LoVo (cell line): ENCODE measurements around the gene RALGAPB.
"Not testable (repeated sequence)": the region's sequence is repeated elsewhere in the genome, so short reads cannot be mapped to it uniquely, and the experiment has no call there.

Experiments
- DNase-seq: peaks from one replicate; pipeline ENCODE4 v3.0.0-alpha.2; 2016; ENCODE audit warnings: low spot score

RALGAPB gene

DNA sequence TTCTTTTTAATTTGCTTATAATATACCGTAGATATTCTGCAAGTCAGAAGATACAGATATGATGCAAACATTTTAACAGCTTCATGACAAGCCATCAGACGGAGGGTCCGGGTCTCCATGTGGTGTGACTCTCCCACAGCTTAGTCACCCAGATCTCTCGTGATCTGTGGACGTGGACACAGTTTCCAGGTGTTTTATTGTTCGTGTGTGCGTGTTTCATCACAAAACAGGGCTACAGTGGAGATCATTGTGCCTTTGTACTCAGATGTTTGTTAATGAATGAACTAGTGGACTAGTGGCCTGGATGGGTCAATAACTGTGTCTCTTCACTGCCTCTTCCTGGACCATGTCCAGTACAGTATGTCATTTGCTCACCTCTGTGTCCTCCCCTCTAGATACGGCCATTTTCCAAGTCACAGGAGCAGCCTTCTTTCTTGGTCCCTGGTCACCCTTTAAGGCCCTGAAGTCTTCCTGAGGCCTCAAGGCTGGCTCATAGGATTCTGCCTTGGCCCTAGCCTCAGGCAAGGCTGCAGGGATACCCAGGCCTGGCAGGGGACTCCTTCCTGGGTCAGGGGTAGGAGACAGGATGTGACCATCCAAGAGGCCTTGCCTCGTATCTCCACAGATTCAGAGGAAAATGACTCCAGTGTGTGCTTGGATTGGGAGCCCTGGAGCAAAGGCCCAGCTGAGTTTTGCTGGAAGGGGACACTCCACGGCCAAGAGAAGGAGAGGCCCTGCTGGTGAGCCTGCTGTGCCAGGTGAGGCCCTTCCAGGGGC, 112.9 kb downstream of the RALGAPB start:
- DNase-seq: no peak

DNA sequence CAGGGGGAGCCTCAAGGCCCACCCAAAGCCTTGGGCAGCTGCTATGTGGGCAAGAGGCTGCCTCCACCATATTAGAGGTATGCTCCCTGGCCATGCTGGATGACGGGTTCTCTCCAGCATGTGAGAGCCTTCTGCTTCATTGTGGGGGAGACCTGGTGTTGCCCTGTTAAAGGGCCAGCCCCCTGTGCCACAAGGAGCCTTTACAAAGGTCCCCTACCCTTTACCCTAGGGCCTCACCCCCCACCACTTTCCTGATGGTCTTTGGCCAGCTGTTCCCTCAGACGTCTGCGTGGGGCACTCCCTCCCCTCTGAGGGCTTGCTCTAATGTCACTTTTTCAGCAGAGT, 113.5 kb downstream of the RALGAPB start:
- DNase-seq: no peak

DNA sequence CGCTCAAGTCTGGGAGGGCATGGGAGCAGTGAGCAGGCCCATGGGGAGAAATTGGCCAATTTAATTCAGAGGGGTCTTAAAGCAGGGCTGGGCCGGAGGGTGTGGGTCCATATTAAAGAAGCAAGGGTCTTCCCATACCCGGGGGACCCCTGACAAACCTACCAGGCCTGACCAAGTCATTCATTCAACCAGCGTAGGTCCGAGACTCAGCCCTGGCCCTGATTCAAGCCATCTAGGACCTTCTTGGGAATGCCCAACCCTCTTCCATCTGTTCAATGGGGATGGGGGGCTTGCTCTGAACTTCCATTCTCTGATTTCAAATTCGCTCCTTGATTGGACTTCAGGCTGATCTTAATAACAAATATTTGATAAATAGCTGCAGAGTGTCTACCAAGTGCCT, 115.7 kb downstream of the RALGAPB start:
- no peak for DNase-seq

DNA sequence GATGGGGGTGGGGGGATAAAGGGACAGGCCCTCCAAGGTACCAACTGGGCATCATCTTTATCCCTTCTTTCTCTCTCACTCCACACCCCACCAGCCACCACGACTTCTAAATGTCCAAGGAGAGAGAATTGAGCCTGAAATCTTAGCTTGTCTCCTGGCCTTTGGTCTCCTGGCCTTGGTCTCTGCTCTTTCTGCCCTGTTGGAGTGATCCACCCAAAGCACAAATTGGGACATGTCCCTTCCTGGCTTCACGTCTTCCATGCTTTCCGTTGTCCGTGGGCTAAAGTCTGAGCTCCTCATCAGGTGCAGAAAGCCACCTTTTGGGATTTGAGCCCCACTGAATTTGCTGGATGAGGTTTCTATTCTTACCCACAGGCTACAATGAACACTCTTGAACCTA, 116.7 kb downstream of the RALGAPB start:
- no peak for DNase-seq

DNA sequence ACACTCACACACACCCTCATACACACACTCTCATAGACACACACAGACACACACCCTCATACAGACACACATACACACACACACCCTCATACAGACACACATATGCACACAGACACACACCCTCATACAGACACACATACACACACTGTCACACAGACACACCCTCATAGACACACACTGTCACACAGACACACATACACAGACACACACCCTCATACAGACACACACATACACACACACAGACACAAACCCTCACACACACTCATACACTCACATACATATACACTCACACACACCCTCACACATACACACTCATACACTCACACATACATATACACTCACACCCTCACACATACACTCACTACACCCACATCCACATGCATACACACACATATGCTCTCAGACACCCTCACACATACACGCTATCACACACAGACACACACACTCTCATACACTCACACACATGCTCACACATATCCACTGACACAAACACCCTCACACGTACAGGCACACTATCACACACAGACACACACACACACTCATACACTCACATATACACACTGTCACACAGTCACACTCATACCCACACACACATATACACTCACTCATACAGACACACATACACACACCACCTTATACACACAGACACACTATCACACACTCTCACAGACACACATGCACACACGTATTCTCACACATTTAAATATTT, 117.5 kb downstream of the RALGAPB start:
- DNase-seq: no peak

DNA sequence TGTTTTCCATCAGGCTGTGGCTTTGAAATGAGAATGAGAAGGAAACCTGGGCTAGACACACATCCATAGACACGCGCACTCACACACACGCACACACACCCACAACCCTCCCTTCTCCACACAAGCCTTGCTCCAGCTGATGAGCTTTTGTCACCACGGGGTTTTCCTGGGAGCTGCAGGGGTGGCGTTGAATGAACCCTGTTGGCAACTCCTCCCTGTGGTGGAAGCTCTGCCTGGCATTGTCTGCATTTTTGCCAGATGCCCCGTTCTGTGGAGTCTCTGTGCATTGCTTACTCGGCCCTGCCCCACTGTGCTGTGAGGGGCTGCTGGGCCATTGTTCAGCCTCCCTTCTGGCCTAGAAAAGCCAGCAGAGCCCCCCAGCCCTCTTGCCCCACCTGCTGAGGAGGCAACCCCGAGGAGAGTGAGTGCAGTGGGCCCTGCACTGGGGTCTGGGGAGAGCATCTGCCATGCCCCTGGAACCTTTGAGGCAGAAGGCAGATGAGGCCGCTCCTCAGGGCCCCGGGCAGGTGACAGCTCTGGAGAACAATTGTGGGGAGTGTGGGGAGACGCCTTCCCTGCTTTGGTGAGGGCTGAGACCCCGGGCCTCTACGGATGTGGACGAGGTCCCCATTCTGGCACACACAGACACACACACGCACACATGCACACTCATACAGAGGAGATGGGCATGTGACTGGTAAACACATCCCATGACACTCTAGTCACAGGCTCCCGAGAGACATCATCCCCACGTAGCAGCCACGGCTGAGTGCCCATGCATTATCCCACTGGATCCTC, 118.2 kb downstream of the RALGAPB start:
- DNase-seq: no peak

DNA sequence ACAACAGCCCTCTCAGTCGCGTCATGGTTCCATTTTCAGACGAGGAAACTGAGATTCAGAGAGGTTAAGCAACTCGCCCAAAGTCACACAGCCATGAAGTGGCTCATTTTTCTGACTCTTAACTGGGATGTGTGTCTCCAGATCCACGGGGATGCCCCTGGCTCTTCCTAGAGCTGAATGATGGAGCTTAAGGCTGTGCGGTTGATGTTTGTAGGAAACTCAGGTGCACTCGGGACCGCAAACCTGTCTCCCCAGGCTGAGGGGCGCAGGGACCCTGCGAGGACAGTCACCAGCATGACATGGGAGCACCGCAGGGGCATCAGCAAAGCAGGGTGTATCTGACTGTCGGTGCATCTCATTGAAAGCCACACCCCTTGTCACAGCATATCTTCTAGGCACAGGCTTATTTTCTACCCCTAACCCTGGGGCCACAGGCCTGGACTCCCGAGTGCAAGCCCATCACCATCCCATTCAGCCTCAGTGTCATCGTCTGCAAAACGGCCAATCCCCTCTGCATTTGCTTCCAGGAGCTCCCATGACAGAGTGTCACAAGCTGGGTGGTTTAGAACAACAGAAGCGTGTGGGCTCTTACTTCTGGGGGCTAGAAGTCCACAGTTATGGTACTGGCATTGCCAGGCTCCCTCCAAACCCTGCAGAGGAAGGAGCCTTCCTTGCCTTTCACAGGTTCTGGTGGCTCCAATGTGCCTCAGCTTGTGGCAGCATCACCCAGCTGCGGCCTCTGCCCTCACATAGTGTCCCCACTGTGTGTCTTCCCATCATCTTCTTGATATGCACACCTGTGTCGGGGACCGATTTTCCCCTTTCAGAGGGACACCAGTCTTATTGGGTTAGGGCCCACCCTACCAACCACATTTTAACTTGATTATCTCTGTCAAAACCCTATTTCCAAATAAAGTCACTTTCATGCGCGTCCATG, 119.1 kb downstream of the RALGAPB start:
- DNase-seq: no peak

DNA sequence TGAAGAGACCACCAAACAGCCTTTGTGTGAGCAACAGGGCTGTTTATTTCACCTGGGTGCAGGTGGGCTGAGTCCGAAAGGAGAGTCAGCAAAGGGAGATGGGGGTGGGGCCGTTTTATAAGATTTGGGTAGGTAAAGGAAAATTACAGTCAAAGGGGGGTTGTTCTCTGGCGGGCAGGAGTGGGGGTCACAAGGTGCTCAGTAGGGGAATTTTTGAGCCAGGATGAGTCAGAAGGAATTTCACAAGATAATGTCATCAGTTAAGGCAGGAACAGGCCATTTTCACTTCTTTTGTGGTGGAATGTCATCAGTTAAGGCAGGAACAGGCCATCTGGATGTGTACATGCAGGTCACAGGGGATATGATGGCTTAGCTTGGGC, 119.8 kb downstream of the RALGAPB start:
- DNase-seq: not testable (repeated sequence)

DNA sequence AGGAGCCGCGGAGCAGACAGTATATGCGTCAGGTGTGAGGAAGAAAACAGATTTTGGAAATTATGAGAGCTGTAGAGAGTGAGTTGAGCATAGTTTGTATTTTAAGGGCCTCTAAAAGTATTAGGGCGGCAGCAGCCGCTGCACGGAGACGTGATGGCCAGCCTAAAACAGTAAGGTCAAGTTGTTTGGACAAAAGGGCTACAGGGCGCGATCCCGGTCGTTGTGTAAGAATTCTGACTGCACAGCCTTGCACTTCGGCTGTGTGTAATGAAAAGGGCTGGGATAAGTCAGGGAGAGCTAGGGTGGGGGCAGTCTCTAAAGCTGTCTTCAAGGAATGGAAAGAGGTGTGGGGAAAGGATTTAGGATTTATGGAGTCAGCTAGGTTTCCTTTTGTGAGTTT, 121.6 kb downstream of the RALGAPB start:
- DNase-seq: not testable (repeated sequence)

DNA sequence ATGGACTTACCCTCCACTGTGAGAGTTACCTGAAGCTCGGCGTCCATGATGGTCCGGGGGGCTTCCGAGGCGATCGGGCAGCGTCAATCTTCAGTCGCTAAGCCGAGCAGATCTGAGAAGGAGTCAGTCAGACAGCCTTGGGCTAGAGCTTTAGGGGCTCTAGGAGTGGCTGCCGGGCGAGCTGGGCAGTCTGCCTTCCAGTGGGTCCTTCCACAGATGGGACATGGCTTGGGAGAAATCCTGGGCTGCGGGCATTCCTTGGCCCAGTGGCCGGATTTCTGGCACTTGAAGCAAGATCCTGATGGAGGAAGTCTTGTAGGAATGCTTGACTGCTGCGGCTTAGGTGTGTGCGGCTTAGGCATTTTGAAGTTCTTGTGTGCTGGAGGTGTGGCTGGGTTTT, 123.2 kb downstream of the RALGAPB start:
- DNase-seq: not testable (repeated sequence)

DNA sequence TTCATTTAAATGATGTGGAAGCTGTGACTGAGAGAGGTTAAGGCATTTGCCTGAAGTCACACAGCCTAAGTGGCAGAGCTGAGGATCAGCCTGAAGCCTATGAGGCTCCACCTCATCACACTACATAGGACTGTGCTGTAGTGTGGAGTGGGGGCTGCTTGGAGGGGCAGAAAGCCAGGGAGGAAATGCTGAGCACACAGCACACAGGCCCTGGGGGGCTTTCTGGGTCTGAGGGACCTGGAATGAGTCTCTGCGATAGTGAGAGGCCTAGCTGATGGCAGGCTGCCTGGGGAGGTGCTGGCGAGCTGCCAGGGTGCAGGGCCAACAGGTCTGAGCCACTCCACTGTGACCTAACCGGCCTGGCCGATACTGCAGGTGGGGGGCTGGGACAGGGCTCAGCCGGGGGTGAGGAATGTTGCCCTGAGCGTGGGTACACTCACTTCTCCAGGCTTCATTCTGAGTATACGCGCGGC, 126.8 kb downstream of the RALGAPB start:
- no peak for DNase-seq

DNA sequence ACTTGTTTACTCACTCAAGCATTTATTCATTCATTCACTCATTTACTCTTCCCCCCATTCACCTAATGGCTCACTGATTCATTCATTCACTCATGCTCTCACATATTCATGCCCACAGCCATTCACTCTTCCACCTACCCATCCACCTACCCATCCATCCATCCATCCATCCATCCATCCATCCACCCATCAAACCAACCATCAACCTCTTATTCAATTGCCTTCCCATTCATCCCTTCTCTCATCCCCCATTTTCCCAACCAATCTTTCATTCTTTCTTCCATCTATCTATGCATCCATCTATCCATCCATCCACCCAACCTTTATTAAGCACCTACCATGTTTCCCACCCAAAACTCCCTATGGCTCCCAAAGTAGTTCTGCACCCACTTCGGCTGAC, 127.4 kb downstream of the RALGAPB start:
- no peak for DNase-seq

DNA sequence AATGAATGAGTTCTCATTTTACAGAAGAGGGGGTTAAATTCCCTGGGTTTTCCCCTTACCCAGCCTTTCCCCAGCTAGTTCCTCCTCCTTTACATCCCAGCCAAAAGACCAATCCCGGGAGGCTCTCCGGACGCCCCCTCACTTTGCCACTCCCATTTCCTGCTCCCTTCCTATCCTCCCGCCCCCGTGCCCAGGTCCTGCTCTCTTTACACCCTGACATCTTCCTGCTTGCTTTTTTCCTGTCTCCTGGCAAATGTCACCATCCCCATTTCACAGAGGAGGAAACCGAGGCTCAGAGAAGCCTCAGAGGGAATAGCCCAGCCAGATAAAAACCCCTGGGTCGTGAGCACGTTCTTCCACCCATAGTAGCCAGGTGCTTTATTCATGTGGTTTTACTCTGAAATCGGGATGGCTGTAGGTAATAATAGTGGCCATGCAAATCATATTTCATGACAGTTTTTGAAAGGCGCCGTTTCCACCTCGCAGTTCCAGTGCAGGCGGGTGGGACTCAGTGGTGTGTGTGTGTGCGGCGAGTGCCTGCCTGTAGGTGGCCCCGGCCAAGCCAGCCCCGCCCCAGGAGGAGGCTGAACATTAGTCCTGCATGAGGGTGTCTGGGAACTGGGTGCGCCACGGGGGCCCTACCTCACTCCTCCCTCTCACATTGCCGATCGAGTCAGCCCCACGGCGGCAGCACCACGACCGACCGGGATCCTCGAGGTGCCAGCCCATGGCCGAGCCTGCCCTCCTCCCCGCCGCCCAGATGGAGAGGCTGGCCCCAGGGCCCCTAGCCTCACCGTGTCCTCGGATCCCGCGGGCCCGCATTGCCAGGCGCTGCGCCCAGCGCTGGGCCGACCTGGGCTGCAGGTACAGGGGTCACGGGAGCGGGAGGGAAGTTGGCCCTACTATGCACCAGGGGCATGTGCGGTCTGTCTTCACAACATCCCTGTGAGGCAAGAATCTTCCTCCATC, 128.9 kb downstream of the RALGAPB start, which contains the start of gene ARHGAP40:
Gene ARHGAP40, plus strand, starts transcription at position 594 of the 969 bp plus-strand sequence.
- peak; percentile 39 for DNase-seq

DNA sequence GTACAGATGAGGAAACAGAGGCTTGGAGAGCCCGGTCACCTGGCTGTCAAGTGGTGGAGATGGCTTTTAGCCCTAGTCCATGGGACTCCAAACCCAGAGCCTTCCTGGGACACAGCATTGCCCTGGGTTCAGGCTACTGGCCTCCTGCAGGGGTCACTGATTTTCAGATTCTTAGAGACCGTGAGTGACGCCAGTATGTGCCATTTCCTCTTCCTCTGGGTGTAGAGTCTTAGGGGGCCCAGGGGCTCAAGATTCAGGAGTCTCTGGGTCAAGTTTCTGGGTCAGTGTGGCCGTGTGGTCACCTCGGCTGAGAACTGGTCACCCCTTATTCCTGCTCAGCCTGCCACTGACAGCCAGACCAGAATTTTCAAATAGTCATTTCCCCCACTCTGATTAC, 129.5 kb downstream of the RALGAPB start:
- no peak for DNase-seq

DNA sequence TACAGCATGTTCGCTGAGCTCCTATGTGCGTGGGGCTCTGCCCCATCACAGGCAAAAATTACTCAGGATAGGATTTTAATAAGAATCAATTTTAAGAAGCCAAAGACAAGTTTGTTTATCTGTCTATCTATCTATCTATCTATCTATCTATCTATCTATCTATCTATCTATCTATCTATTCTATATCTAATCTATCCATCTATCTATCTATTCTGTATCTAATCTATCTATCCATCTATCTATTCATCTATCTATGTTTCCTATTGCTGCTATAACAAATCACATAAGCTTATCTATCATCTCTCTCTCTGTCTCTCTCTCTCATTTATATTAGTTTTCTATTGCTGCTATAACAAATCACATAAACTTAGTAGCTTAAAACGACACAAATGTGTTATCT, 130.6 kb downstream of the RALGAPB start:
- DNase-seq: no peak

DNA sequence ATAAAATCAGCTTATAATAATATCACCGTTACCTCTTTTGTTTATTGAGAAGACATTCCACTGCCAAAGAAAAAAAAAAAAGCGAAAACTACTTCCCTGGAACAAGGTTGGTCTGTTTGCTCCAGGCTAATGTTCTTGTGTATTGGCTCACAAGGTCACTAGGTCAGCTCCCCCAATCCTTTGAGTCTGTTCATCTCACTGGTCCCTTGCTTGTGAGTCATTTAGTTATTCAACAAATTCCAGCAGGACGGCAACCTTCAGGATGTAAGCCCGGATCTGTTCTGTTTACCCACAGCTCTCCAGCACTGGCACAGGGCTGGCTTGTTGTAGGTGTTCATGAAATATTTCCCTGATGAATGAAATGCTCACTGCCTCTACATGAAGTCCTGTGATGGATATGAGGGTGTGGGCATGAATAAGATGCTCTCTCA, 132.2 kb downstream of the RALGAPB start:
- DNase-seq: no peak

DNA sequence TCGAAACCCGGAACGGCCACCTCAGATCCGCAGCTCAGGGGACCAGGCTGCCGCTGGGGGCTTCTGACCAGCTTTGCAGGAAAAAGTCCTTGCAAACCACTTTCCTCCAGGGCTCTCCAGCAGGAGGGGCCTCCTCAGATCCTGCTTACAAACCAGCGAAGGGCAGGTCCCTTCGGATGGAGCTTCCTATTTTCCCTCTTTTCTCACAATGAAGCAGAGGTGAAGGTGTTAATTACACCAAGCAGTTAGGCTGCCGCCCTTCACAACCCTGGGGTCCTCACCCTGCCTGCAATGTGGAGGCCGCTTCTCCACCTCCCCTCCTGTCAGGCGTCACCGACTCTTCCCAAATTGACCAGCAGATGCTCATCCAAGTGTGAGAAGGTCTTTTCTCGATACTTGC, 134.7 kb downstream of the RALGAPB start:
- no peak for DNase-seq

DNA sequence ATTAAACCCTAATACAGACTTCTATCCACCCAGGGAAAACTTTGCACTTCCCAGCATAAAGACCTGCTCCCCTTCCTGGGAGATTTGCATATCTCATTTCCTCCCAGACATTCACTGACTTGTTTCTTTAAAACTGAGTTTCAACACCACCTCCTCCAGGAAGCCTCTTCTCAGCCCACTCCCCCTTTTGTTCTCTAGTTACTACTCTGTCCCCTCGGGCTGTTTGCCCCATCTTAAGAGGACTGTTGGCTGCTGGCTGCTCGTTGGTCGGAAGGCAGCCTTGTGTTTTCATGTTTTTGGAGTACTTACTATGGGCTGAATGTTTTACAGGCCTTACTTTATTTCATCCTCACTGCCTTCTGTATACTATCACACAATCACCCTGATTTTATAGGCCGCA, 135.5 kb downstream of the RALGAPB start:
- DNase-seq: no peak

DNA sequence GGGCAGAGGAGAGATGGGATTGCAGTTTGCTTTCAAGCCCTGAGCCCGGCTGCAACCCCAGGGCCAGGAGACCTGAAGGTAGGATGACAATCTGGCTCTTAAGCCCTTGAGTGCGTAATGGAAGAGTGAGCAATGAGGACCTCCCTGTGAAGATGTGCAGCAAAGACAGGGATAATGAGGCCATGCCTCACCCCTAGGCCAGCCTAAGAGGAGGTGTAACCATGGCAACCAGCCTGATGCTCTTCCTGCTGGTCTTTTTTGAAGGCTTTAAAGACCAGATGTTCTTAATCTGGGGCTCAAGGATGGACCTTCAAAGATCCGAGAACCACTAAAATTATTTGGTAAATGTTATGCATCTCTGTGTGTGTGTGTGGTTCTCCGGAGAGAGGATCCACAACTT, 137.2 kb downstream of the RALGAPB start:
- no peak for DNase-seq

DNA sequence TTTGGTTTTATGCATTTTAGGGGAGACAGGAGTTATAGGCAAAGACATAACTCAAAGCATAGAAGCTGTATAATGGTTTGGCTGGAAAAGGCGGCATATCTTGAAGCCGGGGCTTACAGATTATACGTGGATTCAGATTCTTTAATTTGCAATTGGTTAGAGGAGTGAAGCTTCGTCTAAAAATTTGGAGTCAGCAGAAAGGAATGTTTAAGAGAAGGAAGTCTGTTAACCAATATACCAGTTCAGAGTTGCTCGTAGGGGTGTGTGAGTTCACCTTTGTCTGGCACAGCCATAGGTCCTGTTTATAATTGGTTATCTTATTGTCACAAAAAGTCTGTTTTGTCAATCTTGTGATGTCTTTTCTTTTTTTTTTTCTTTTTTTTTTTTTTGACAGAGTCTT, 137.9 kb downstream of the RALGAPB start:
- DNase-seq: no peak
